ENCODE measurements around the gene ANKHD1.
"Not testable (repeated sequence)": the region's sequence is repeated elsewhere in the genome, so short reads cannot be mapped to it uniquely, and the experiment has no call there.

ANKHD1 gene

DNA sequence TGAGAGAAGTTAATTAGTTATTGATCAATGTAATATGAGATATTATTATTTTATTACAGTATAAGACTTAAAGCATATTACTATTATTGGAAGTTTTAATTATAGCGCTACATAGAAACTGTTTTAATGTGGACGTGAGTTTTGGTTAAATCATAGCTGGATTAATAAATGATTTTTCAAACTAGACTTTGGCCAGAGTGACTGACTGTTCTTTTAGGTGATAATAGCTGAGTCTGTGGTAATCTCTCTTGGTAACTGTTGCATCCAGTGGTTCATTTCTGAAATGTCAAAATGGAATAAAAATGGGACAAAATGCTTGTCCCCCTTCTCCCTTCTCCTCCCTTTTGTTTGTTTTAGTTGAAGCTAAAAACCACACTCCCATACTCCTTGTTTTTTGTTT lies 28.1 kb downstream of the ANKHD1 start:
- no peak for DNase-seq

DNA sequence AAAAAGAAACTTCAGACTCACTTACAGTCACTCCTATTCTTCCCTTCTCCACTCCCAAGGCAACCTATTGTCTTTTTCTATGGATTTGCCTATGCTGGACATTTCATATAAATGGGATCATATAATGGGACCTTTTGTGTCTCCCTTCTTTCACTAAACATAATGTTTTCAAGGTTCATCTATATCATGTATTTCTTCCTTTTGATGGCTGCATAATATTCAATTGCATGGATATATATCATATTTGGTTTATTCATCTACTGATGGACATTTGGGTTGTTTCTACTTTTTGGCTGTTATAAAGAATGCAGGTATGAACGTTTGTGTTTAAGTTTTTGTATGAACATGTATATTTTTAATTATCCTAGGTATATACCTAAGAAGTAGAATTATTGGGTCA lies 30.6 kb downstream of the ANKHD1 start:
- no peak for DNase-seq

DNA sequence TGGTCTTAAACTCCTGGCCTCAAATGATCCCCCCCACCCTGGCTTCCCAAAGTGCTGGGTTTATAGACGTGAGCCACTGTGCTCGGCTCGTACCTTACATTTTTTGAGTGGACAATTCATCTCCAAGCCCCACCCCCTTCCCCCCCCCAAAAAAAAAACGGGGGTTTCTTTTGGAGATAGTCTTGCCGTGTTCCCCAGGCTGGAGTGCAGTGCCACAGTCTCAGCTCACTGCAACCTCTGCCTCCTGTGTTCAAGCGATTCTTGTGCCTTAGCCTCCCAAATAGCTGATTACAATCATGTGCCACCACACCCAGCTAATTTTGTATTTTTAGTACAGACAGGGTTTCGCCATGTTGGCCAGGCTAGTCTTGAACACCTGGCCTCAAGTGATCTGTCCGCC lies 31.3 kb downstream of the ANKHD1 start:
- no peak for DNase-seq

DNA sequence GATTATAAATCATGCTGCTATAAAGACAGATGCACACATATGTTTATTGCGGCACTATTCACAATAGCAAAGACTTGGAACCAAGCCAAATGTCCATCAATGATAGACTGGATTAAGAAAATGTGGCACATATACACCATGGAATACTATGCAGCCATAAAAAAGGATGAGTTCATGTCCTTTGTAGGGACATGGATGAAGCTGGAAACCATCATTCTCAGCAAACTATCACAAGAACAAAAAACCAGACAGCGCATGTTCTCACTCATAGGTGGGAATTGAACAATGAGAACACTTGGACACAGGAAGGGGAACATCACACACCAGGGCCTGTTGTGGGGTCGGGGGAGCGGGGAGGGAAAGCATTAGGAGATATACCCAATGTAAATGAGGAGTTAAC lies 55.7 kb downstream of the ANKHD1 start:
- not testable (repeated sequence) for DNase-seq

- no peak for DNase-seq
Measured at GRCh38 chr5:140466981-140467742, 65.5 kb downstream of the ANKHD1 start.

DNA sequence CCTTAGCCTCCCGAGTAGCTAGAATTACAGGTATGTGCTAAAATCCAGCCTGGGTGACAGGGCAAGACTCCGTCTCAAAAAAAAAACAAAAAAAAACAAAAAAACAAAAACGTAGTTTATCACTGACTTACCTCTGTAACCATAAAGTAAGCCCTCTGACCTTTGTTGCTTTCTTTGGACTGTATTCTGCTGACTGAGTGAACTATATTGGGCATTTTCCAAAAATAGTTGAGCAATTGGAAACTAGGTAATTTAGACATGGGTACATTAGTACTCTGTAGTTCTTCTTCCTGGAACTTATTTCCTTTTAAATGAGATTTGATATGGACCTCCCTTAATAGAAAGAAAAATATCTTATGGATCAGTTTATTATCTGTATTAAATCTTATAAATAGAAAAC lies 66.6 kb downstream of the ANKHD1 start:
- no peak for DNase-seq

DNA sequence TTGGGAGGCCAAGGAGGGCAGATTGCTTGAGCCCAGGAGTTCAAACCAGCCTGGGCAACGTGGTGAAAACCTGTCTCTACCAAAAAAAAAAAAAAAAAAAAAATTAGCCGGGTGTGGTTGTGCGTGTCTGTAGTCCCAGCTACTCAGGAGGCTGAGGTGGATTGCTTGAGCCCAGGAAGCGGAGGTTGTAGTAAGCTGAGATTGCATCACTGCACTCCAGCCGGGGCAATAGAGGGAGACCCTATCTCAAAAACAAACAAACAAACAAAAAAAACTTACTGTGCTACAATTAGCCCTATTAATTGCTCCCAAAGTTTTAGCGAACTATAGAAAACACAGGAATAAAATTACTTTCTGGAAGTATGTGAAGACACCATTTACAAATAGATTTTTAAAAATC lies 67.6 kb downstream of the ANKHD1 start:
- DNase-seq = no peak

GRCh38 chr5:140480310-140481014 lies 78.8 kb downstream of the ANKHD1 start:
- DNase-seq = no peak

- DNase-seq = peak; percentile 22
Measured at GRCh38 chr5:140481758-140482157, 80.1 kb downstream of the ANKHD1 start.

- DNase-seq = no peak
Measured at GRCh38 chr5:140483055-140483454, 81.4 kb downstream of the ANKHD1 start.

DNA sequence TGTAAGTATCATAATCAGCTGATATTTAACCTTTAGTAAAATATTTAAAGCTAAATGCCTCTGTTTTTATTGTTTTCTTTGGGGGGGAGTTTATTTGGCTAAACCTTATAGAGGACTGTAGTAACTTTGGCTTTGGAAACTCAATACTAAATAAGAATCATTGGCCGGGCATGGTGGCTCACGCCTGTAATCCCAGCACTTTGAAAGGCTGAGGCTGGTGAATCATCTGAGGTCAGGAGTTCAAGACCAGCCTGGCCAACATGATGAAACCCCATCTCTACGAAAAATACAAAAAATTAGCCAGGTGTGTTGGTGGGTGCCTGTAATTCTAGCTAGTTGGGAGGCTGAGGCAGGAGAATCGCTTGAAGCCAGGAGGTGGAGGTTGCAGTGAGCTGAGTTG lies 86.5 kb downstream of the ANKHD1 start:
- not testable (repeated sequence) for DNase-seq

DNA sequence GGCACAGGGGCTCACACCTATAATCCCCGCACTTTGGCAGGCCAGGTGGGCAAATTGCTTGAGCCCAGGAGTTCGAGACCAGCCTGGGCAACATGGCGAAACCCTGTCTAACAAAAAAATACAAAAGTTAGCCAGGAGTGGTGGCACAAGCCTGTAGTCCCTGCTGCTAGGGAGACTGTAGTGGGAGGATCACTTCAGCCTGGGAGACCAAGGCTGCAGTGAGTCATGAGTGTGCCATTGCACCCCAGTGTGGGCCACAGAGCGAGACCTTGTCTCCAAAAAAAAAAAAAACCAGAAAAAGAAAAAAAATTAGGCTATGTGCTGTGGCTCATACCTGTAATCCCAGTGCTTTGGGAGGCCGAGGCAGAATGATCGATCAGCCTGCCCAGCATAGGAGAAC lies 87.3 kb downstream of the ANKHD1 start:
- DNase-seq = no peak

- DNase-seq = no peak
Measured at GRCh38 chr5:140497897-140498296, 96.3 kb downstream of the ANKHD1 start.

DNA sequence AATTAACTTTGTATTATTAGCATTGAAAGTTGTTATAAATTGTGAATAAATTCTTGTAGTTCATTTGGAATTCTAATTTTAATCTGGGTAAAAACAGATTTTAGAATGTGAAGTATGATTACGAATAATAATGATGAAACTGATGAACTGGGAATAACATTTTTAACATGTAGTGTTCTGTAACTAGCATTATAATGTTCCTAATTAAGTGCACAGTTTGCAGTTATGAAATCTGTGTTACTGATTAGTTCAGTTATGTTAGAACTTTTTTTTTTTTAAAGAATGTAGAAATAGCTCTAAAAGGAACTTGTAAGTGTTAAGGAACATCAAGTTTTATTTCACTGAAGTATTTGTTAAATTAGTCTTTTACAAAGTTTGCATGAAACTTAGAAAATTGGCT lies 97.0 kb downstream of the ANKHD1 start:
- no peak for DNase-seq

GRCh38 chr5:140502834-140503233 lies 101.2 kb downstream of the ANKHD1 start:
- DNase-seq = no peak

- no peak for DNase-seq
Measured at GRCh38 chr5:140509898-140510297, 108.3 kb downstream of the ANKHD1 start.

DNA sequence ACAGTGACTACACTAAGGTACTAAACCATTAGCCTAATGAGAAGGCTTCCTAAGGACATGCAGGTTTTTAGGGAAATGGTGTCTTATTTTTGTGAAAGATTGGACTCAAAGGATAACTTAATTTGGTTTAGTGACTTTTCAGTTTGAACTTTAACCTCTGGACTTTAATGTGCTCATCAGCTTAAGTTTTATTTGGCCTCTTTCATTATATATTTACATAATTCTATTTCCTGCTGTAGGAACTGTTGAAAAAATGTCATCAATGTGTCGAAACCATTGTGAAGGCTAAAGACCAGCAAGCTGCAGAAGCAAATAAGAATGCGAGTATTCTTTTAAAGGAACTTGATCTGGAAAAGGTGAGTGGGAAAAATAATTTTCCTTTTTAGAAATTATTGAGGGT lies 111.5 kb downstream of the ANKHD1 start:
- no peak for DNase-seq

- no peak for DNase-seq
Measured at GRCh38 chr5:140524003-140524402, 122.4 kb downstream of the ANKHD1 start.

- no peak for DNase-seq
Measured at GRCh38 chr5:140540227-140540626, 138.6 kb downstream of the ANKHD1 start.

DNA sequence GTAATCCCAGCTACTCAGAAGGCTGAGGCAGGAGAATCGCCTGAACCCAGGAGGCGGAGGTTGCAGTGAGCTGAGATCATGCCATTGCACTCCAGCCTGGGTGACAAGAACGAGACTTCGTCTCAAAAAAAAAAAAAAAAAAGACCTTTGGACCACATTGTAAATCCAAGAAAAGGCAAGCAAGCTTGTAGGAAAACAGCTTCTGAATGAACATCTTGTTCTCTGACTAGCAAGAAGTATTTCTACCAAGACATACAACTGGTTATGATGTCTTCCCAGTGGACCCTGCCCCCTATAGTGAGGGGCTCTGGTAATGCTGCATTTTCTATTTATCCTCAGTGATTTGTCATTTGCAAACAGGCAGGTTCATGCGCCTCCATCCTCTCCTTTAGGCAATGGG lies 141.3 kb downstream of the ANKHD1 start:
- DNase-seq = no peak

- DNase-seq = no peak
Measured at GRCh38 chr5:140544986-140545385, 143.4 kb downstream of the ANKHD1 start.

GRCh38 chr5:140545606-140546005 lies 144.0 kb downstream of the ANKHD1 start:
- no peak for DNase-seq

- DNase-seq = no peak
Measured at GRCh38 chr5:140546851-140547507, 145.3 kb downstream of the ANKHD1 start.

Data from amniotic stem cell (primary cell).